K562 (cell line): ENCODE results near the gene DCAF15. TPM values are rescaled to one million over a fixed set of nuclear protein-coding genes. Genes with fewer than 3 reads are reported as not detected.
A peak's percentile ranks its signal among the peaks of the same experiment; 100 is the strongest.

Experiments used
- ATAC-seq: fragments of 200-7000 bp; cut with Tn5 transposase; 3 replicates; pipeline ENCODE4 v1.9.1; 2020; ENCODE audit warnings: moderate library complexity
- BruUV-seq: library from RNA; stranded (reverse); fragments of 400-500 nt; replicated peaks from 2 replicates; lab custom pipeline; 2021; lab: Mats Ljungman, UMichigan
- CTCF ChIA-PET: fragments of 300-600 bp; formaldehyde crosslinking; extraction: SDS; loops from one replicate; lab custom pipeline; 2021; ENCODE audit warnings: low intra/inter-chr PET ratio; lab: Yijun Ruan, JAX
- POLR2A ChIA-PET: fragments of 300-600, 350-650 bp; sonication (Branson Sonifier 250); formaldehyde crosslinking; extraction: SDS; loops from one replicate; lab custom pipeline; 2021; ENCODE audit warnings: antibody characterized with exemption, inconsistent platforms; lab: Yijun Ruan, JAX
- DNase-seq, 4 experiments: peaks; one replicate each; pipeline versions ENCODE4 v3.0.0 to v3.0.0-alpha.2; 2011 to 2018; ENCODE audit warnings: low spot score in 3 of 4, mixed read lengths in 3 of 4; ENCODE audit errors: extremely low read depth in 1 of 4
- FAIRE-seq: peaks from 2 replicates; lab custom pipeline; 2011; peaks lifted over from hg19 to GRCh38; lab: Jason Lieb, UNC
- H2AFZ ChIP-seq: 2 replicates; pipeline ENCODE4 v1.6.0; 2011; ENCODE audit warnings: low read depth, low read length, control low read depth, inconsistent platforms
- H3K27ac ChIP-seq: fragments of 200-600 bp; 3 replicates; pipeline ENCODE4 v1.8.0; 2011; ENCODE audit warnings: low read depth, mild to moderate bottlenecking, control low read depth, inconsistent platforms, low read length, moderate library complexity, mixed read lengths; ENCODE audit errors: extremely low read depth
- H3K27me3 ChIP-seq, 2 experiments: fragments of 300-600 bp in 1 of 2; 2 replicates in 1 of 2; 3 replicates in 1 of 2; pipeline versions ENCODE4 v1.6.0 to v1.8.0; 2011; ENCODE audit warnings: inconsistent platforms in 2 of 2, low read length in 2 of 2, mild to moderate bottlenecking in 1 of 2, mixed read lengths in 1 of 2, moderate library complexity in 1 of 2; ENCODE audit not compliant: control insufficient read depth in 2 of 2, insufficient read depth in 2 of 2
- H3K36me3 ChIP-seq: fragments of 300-600 bp; 3 replicates; pipeline ENCODE4 v1.8.0; 2011; ENCODE audit warnings: mild to moderate bottlenecking, low read length, inconsistent platforms; ENCODE audit not compliant: control insufficient read depth, insufficient read depth
- H3K4me1 ChIP-seq, 2 experiments: fragments of 200-600 bp in 1 of 2; replicated peaks in 1 of 2; 2 replicates in 1 of 2; 3 replicates in 1 of 2; pipeline versions ENCODE4 v1.5.1 to v1.8.0; 2011; ENCODE audit warnings: inconsistent platforms in 2 of 2, low read length in 2 of 2, mild to moderate bottlenecking in 1 of 2, mixed read lengths in 1 of 2, moderate library complexity in 1 of 2; ENCODE audit not compliant: control insufficient read depth in 2 of 2, insufficient read depth in 2 of 2
- H3K4me2 ChIP-seq: 2 replicates; pipeline ENCODE4 v1.6.1; 2011; ENCODE audit warnings: low read length, control low read depth, inconsistent platforms, mixed read lengths; ENCODE audit not compliant: insufficient read depth
- H3K4me3 ChIP-seq: fragments of 200-600 bp; sonication (generic), shearing (Covaris generic); 2 replicates; pipeline ENCODE4 v1.5.1; 2016; ENCODE audit warnings: control low read depth, inconsistent platforms
- H3K79me2 ChIP-seq: fragments of 200-600 bp; 3 replicates; pipeline ENCODE4 v1.8.0; 2011; ENCODE audit warnings: low read length, inconsistent platforms; ENCODE audit not compliant: control insufficient read depth, insufficient read depth
- H3K9ac ChIP-seq, 2 experiments: 2 replicates each; pipeline versions ENCODE4 v1.6.0 to v1.6.1; 2011; ENCODE audit warnings: low read depth in 2 of 2, low read length in 2 of 2, control low read depth in 1 of 2, inconsistent platforms in 1 of 2, mild to moderate bottlenecking in 1 of 2, mixed read lengths in 1 of 2; ENCODE audit not compliant: insufficient read depth in 1 of 2
- H3K9me1 ChIP-seq: one replicate; pipeline ENCODE4 v1.6.0; 2011; ENCODE audit warnings: inconsistent platforms, mild to moderate bottlenecking, low read length, moderate library complexity; ENCODE audit not compliant: control insufficient read depth, insufficient read depth
- H3K9me3 ChIP-seq: replicated peaks from 2 replicates; pipeline ENCODE4 v1.5.1; 2011; ENCODE audit warnings: low read depth, low read length, inconsistent platforms; ENCODE audit not compliant: control insufficient read depth, insufficient read depth
- H4K20me1 ChIP-seq: replicated peaks from 2 replicates; pipeline ENCODE4 v1.6.1; 2011; ENCODE audit warnings: low read length, inconsistent platforms, mixed read lengths; ENCODE audit not compliant: control insufficient read depth, insufficient read depth
- BDP1 ChIP-seq: IDR thresholded peaks from 3 replicates; pipeline ENCODE4 v1.6.1; 2011; ENCODE audit not compliant: insufficient read length, insufficient read depth
- CHD2 ChIP-seq: IDR thresholded peaks from 2 replicates; pipeline ENCODE4 v1.6.1; 2011; ENCODE audit warnings: low read depth, low read length
- HSF4 ChIP-seq: fragments of 250-450 bp; sonication (Bioruptor Pico); IDR thresholded peaks from 2 replicates; pipeline ENCODE4 v2.1.2; 2022; ENCODE audit warnings: mild to moderate bottlenecking, moderate library complexity, borderline replicate concordance
- KLF6 ChIP-seq: fragments of 250-450 bp; sonication (Bioruptor Pico); IDR thresholded peaks from 2 replicates; pipeline ENCODE4 v1.4.0; 2020; ENCODE audit warnings: mild to moderate bottlenecking, moderate library complexity, borderline replicate concordance
- MNT ChIP-seq, 2 experiments: fragments of 450-650 bp; conservative IDR thresholded peaks; 2 replicates each; pipeline ENCODE4 v1.6.1; 2017; ENCODE audit warnings: mild to moderate bottlenecking in 2 of 2, moderate library complexity in 2 of 2
- NELFE ChIP-seq: IDR thresholded peaks from 2 replicates; pipeline ENCODE4 v1.6.1; 2011; ENCODE audit warnings: mild to moderate bottlenecking; ENCODE audit not compliant: insufficient read depth, insufficient read length
- NR2C1 ChIP-seq, 2 experiments: fragments of 450-650 bp; IDR thresholded peaks; 2 replicates each; pipeline ENCODE4 v1.6.1; 2017; ENCODE audit warnings: mild to moderate bottlenecking in 2 of 2, antibody characterized with exemption in 1 of 2, inconsistent platforms in 1 of 2, missing compliant biosample characterization in 1 of 2, missing genetic modification characterization in 1 of 2
- PTRF ChIP-seq: fragments of 450-650 bp; IDR thresholded peaks from 2 replicates; pipeline ENCODE4 v1.6.1; 2016; ENCODE audit warnings: mild to moderate bottlenecking, missing genetic modification characterization, missing compliant biosample characterization
- RFX5 ChIP-seq: IDR thresholded peaks from 2 replicates; pipeline ENCODE4 v1.6.1; 2011; ENCODE audit warnings: low read depth, mild to moderate bottlenecking, improper control_type of control experiment, low read length
- SP1 ChIP-seq: sonication (generic); formaldehyde crosslinking; IDR thresholded peaks from 2 replicates; pipeline ENCODE4 v1.8.1; 2022; ENCODE audit warnings: mild to moderate bottlenecking, missing genetic modification reagents
- TEAD4 ChIP-seq, 2 experiments: sonication (generic) in 1 of 2; formaldehyde crosslinking in 1 of 2; IDR thresholded peaks; 2 replicates each; pipeline versions ENCODE4 v1.6.1 to v1.8.0; 2012 to 2022; ENCODE audit warnings: borderline replicate concordance in 1 of 2, inconsistent platforms in 1 of 2, low read length in 1 of 2, mild to moderate bottlenecking in 1 of 2, missing genetic modification reagents in 1 of 2
- ZBTB5 ChIP-seq: fragments of 450-650 bp; IDR thresholded peaks from 2 replicates; pipeline ENCODE4 v1.6.1; 2017; ENCODE audit warnings: antibody characterized with exemption
- ZMIZ1 ChIP-seq, 2 experiments: fragments of 150-350 bp in 1 of 2; IDR thresholded peaks; 2 replicates each; pipeline ENCODE4 v1.6.1; 2012 to 2016; ENCODE audit warnings: low read depth in 2 of 2, low read length in 2 of 2, mild to moderate bottlenecking in 1 of 2, moderate library complexity in 1 of 2
- ZNF76 ChIP-seq: fragments of 250-450 bp; sonication (Bioruptor Pico); IDR thresholded peaks from 2 replicates; pipeline ENCODE4 v1.4.0; 2020; ENCODE audit warnings: mild to moderate bottlenecking, moderate library complexity, borderline replicate concordance
- ZNF785 ChIP-seq: fragments of 250-450 bp; sonication (Bioruptor Pico); IDR thresholded peaks from 2 replicates; pipeline ENCODE4 v1.4.0; 2020; ENCODE audit warnings: mild to moderate bottlenecking
- WGBS: fragments of 100-300 bp; shearing (Covaris generic); methylation state at CpG from one replicate; pipeline ENCODE4 v1.1.6; 2016; ENCODE audit warnings: low coverage, mixed read lengths; ENCODE audit not compliant: insufficient coverage; ENCODE audit errors: missing lambda C conversion rate; 5-methylcytosine and 5-hydroxymethylcytosine counted together
- in situ Hi-C: fragments of 300-500 bp; cut with MboI; formaldehyde crosslinking; loops from 4 replicates; pipeline ENCODE4 v1.15.0; 2018; ENCODE audit warnings: inconsistent platforms, mixed read lengths
- intact Hi-C: fragments of 100-400 bp; cut with micrococcal nuclease; formaldehyde crosslinking; loops from 2 replicates; pipeline ENCODE4 v1.14.2; 2022
- polyA plus RNA-seq, 8 experiments: library from polyadenylated mRNA; depleted of rRNA in 4 of 8; stranded (reverse) in 5 of 8; unstranded in 3 of 8; fragments of >200 nt; fragmentation: Nextera tagmentation in 2 of 8; fragmentation: Illumina TruSeq in 1 of 8; extraction: Ambion mirVana in 2 of 8; extraction: Trizol in 1 of 8; gene quantifications; 2 replicates each; pipeline versions ENCODE4 v1.2.1 to v1.2.3, GENCODE V29; 2011 to 2014; ENCODE audit warnings: inconsistent platforms in 1 of 8, missing spikeins in 1 of 8
- total RNA-seq, 7 experiments: library from RNA; depleted of rRNA in 6 of 7; stranded (reverse); fragments of >200 nt in 6 of 7; fragmentation: Illumina TruSeq in 2 of 7; extraction: Trizol in 2 of 7; gene quantifications; 2 replicates each; pipeline versions ENCODE4 v1.2.1 to v1.2.3, GENCODE V29; 2011 to 2021; ENCODE audit warnings: low replicate concordance in 1 of 7

Gene DCAF15
- total and polyA plus RNA-seq, 9 of the 15 experiments (the other 6 are each of a cell fraction or from before 2014, with no cell fraction given): 0.17 to 68.5 (median 27.7) TPM

GRCh38 chr19:13981988-13982501, 29.7 kb downstream of the DCAF15 start:
- H3K9me1 ChIP-seq: peaks cover 3% of the 10 kb centered on the region
- H3K27me3 ChIP-seq: no peaks in the 10 kb centered on the region
- H2AFZ ChIP-seq: no peak overlapping the region
- in situ Hi-C loops (no loop called here), intact Hi-C loops (no loop called here)
- H3K4me2 ChIP-seq: no peak overlapping the region
- peak overlapping the region in 1 of 2 experiments; percentile 68; a peak in 2 of 4 replicates for H3K9ac ChIP-seq
- H4K20me1 ChIP-seq: no peaks in the 10 kb centered on the region
- 97% methylated on average over 13 of the region's 17 CpGs for WGBS
- no peak overlapping the region for H3K4me3 ChIP-seq
- no peaks in the 10 kb centered on the region for H3K9me3 ChIP-seq
- peaks cover 0 to 74% of the 10 kb centered on the region in 2 experiments; a peak in 2 of 5 replicates for H3K4me1 ChIP-seq
- ATAC-seq (no peak), FAIRE-seq (no peak), DNase-seq (no peak)
- peaks cover 32% of the 10 kb centered on the region; the same call in 1 of the 3 replicates for H3K36me3 ChIP-seq
- BruUV-seq: no TSS peak
- POLR2A ChIA-PET: no interaction called here
- CTCF ChIA-PET: no interaction called here
- H3K79me2 ChIP-seq: no peaks in the 10 kb centered on the region
- H3K27ac ChIP-seq: no peak overlapping the region
- TF ChIP-seq ZNF785 (CRISPR knock-in tag) (no peak), ZMIZ1 (IDR thresholded peaks at IDR 0.05; ENCODE audit: low read depth in 2 of 2, low read length in 2 of 2) (no peak), ZNF76 (CRISPR knock-in tag) (no peak), NR2C1 (IDR thresholded peaks at IDR 0.05) (no peak), NR2C1 (tag; IDR thresholded peaks at IDR 0.05) (no peak), KLF6 (CRISPR knock-in tag) (no peak), ZBTB5 (no peak), RFX5 (no peak), SP1 (no peak), HSF4 (CRISPR knock-in tag) (no peak), MNT (conservative IDR thresholded peaks at IDR 0.05) (no peak), TEAD4 (IDR thresholded peaks at IDR 0.05; ENCODE audit: low read length) (no peak), TEAD4 (CRISPR knock-in tag; IDR thresholded peaks at IDR 0.05; ENCODE audit: borderline replicate concordance) (no peak), CHD2 (no peak), PTRF (tag) (no peak), NELFE (no peak), BDP1 (no peak)
